ENCODE results near the gene APBA1.

Gene APBA1

GRCh38 chr9:69604568-69605219, 67.5 kb downstream of the APBA1 start:
- H3K4me2 ChIP-seq (ENCODE audit: low read depth, low read length, poor library complexity, severe bottlenecking), result no peak overlapping the region

GRCh38 chr9:69603656-69604055, 68.5 kb downstream of the APBA1 start:
- Histone ChIP-seq H2AFZ (ENCODE audit: low read depth, low read length, severe bottlenecking) (no peak overlapping the region), H4K20me1 (ENCODE audit: low read depth, low read length) (no peaks in the 10 kb centered on the region), H3K36me3 (ENCODE audit: low read length) (no peaks in the 10 kb centered on the region), H3K4me2 (ENCODE audit: low read depth, low read length, poor library complexity, severe bottlenecking) (no peak overlapping the region), H3K27ac (ENCODE audit: low read depth, low read length) (no peak overlapping the region), H3K9me3 (ENCODE audit: insufficient read depth, low read length) (no peaks in the 10 kb centered on the region), H3K4me3 (ENCODE audit: insufficient read depth, low read length, poor library complexity, severe bottlenecking) (no peak overlapping the region), H3K27me3 (ENCODE audit: low read length) (no peaks in the 10 kb centered on the region), H3K9me2 (replicated peaks; ENCODE audit: insufficient read depth, low read length) (no peaks in the 10 kb centered on the region), H3K79me2 (ENCODE audit: insufficient read depth, low read length) (no peaks in the 10 kb centered on the region), H3K9ac (ENCODE audit: low read length) (no peak overlapping the region), H3F3A (ENCODE audit: insufficient read depth) (no peaks in the 10 kb centered on the region)
- TF ChIP-seq EZH2phosphoT487 (conservative IDR thresholded peaks at IDR 0.05; ENCODE audit: low read length), result no peak

More at GRCh38 chr9:69604568-69605219, 67.5 kb downstream of the APBA1 start:
- TF ChIP-seq CTCF (IDR thresholded peaks at IDR 0.05; ENCODE audit: insufficient read depth, low read length, poor library complexity, severe bottlenecking), result no peak
- TF ChIP-seq EZH2phosphoT487 (conservative IDR thresholded peaks at IDR 0.05; ENCODE audit: low read length), result no peak
- no peak overlapping the region for H2AFZ ChIP-seq (ENCODE audit: low read depth, low read length, severe bottlenecking)
- H4K20me1 ChIP-seq (ENCODE audit: low read depth, low read length), result no peaks in the 10 kb centered on the region
- no peak overlapping the region for H3K9ac ChIP-seq (ENCODE audit: low read length)
- no peaks in the 10 kb centered on the region for H3K36me3 ChIP-seq (ENCODE audit: low read length)
- no peak overlapping the region for H3K27ac ChIP-seq (ENCODE audit: low read depth, low read length)
- H3F3A ChIP-seq (ENCODE audit: insufficient read depth), result no peaks in the 10 kb centered on the region
- H3K4me3 ChIP-seq (ENCODE audit: insufficient read depth, low read length, poor library complexity, severe bottlenecking), result no peak overlapping the region
- H3K27me3 ChIP-seq (ENCODE audit: low read length), result no peaks in the 10 kb centered on the region
- H3K79me2 ChIP-seq (ENCODE audit: insufficient read depth, low read length), result no peaks in the 10 kb centered on the region
- H3K9me2 ChIP-seq (replicated peaks; ENCODE audit: insufficient read depth, low read length), result no peaks in the 10 kb centered on the region
- H3K9me3 ChIP-seq (ENCODE audit: insufficient read depth, low read length), result no peaks in the 10 kb centered on the region

- no peak overlapping the region for H2AFZ ChIP-seq (ENCODE audit: low read depth, low read length, severe bottlenecking)
These were observed 69.4 kb downstream of the APBA1 start for GRCh38 chr9:69602773-69603172.

More at GRCh38 chr9:69602773-69603172, 69.4 kb downstream of the APBA1 start:
- Histone ChIP-seq H3K27me3 (ENCODE audit: low read length) (no peaks in the 10 kb centered on the region), H3K9me3 (ENCODE audit: insufficient read depth, low read length) (no peaks in the 10 kb centered on the region), H3K9ac (ENCODE audit: low read length) (no peak overlapping the region), H3K4me3 (ENCODE audit: insufficient read depth, low read length, poor library complexity, severe bottlenecking) (no peak overlapping the region), H4K20me1 (ENCODE audit: low read depth, low read length) (no peaks in the 10 kb centered on the region), H3K27ac (ENCODE audit: low read depth, low read length) (no peak overlapping the region), H3K9me2 (replicated peaks; ENCODE audit: insufficient read depth, low read length) (no peaks in the 10 kb centered on the region), H3F3A (ENCODE audit: insufficient read depth) (no peaks in the 10 kb centered on the region), H3K79me2 (ENCODE audit: insufficient read depth, low read length) (no peaks in the 10 kb centered on the region), H3K36me3 (ENCODE audit: low read length) (no peaks in the 10 kb centered on the region), H3K4me2 (ENCODE audit: low read depth, low read length, poor library complexity, severe bottlenecking) (no peak overlapping the region)
- no peak for TF ChIP-seq CTCF (IDR thresholded peaks at IDR 0.05; ENCODE audit: insufficient read depth, low read length, poor library complexity, severe bottlenecking)
- TF ChIP-seq EZH2phosphoT487 (conservative IDR thresholded peaks at IDR 0.05; ENCODE audit: low read length), result no peak

All from SU-DHL-6 (cell line).